Fibroblast of villous mesenchyme (primary cell): ENCODE measurements around the gene RPS24. TPM values are rescaled to one million over a fixed set of nuclear protein-coding genes. Genes with fewer than 3 reads are reported as not detected.

ENCODE experiments used
- DNase-seq: peaks from one replicate; pipeline ENCODE4 v3.0.0-alpha.2; 2010; ENCODE audit warnings: low read depth
- H3K4me3 ChIP-seq: 2 replicates; pipeline ENCODE4 v1.5.1; 2011; ENCODE audit warnings: low read depth, mild to moderate bottlenecking, low read length
- total RNA-seq: library from RNA; depleted of rRNA; stranded (reverse); fragments of >200 nt; gene quantifications from 2 replicates; pipeline ENCODE4 v1.2.3, GENCODE V29; 2012
- TF ChIP-seq, protein P1 (sequence below): IDR thresholded peaks from 2 replicates; pipeline ENCODE4 v1.5.1; 2012; ENCODE audit warnings: low read depth, mild to moderate bottlenecking, low read length; ENCODE audit not compliant: insufficient read depth

Gene RPS24
- total RNA-seq, 1 donor: 1,478 TPM

DNA sequence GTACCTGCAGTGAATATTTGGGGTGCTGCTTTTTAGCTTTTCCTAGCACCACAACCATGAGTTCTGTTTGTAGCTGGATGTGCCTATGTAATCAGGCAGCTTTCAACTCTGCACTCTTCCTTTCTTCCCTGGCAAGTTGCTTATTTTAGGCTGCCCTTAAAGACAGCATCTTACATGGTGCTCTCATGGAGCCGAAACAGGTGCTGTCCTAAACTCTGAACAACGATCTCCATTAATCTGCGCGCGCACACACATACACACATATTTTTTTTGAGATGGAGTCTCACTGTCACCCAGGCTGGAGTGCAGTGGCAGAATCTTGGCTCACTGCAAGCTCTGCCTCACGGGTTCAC lies 9.1 kb downstream of the RPS24 start:
- DNase-seq: no peak
- no peak overlapping the region for H3K4me3 ChIP-seq
- TF ChIP-seq, protein P1, sequence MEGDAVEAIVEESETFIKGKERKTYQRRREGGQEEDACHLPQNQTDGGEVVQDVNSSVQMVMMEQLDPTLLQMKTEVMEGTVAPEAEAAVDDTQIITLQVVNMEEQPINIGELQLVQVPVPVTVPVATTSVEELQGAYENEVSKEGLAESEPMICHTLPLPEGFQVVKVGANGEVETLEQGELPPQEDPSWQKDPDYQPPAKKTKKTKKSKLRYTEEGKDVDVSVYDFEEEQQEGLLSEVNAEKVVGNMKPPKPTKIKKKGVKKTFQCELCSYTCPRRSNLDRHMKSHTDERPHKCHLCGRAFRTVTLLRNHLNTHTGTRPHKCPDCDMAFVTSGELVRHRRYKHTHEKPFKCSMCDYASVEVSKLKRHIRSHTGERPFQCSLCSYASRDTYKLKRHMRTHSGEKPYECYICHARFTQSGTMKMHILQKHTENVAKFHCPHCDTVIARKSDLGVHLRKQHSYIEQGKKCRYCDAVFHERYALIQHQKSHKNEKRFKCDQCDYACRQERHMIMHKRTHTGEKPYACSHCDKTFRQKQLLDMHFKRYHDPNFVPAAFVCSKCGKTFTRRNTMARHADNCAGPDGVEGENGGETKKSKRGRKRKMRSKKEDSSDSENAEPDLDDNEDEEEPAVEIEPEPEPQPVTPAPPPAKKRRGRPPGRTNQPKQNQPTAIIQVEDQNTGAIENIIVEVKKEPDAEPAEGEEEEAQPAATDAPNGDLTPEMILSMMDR: no peak

DNA sequence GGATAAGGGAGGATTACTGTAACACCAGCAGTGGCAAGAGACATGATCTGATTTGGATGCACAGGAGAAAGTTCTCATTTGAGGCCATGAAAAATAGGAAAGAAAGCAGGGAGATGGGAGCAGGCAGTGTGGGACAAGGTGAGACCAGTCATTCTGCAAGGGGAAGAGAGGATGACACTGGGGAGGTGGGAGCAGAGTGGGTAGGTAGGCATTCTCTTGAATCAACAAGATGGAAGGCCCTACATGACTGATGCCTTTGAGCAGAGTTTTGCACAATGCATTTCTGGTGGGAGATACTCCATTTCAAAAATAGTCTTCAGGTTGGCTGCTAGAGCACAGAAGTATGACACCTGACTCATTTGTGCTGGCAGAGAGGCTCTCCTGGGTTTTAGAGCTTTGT lies 10.5 kb downstream of the RPS24 start:
- TF ChIP-seq, protein P1: no peak
- H3K4me3 ChIP-seq: no peak overlapping the region
- no peak for DNase-seq

DNA sequence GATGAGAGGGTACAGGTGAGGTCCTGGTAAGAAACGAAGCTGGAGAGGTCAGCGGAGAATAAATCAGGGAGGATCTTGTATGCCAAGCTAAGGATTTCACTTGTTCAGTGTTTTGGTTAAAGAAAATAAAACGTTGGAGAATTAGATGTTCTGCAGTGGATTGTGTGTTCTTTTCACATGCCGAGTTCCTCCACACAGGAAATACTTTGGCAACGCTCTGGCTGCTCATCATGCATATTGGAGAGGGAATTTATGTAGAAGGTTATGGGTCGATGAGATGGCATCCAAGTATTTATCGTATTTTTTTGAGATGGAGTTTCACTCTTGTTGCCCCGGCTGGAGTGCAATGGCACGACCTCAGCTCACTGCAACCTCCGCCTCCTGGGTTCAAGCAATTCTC lies 11.0 kb downstream of the RPS24 start:
- TF ChIP-seq, protein P1: no peak
- H3K4me3 ChIP-seq: no peak overlapping the region
- no peak for DNase-seq

DNA sequence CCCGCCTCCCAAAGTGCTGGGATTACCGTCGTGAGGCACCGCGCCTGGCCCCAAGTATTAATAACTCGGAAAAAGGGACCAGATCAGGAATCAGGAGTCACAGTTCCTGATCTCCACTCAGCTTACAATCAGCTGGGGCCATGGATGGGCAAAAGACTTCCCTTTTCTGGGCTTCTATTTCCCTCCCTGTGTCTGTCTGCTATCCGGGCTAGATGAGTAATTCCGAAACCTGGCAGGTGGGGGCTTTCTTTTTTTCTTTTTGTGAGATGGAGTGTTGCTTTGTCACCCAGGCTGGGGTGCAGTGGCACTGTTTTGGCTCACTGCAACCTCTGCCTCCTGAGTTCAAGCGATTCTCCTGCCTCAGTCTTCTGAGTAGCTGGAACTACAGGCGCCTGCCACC lies 11.6 kb downstream of the RPS24 start:
- DNase-seq: no peak
- no peak overlapping the region for H3K4me3 ChIP-seq
- TF ChIP-seq, protein P1: no peak

DNA sequence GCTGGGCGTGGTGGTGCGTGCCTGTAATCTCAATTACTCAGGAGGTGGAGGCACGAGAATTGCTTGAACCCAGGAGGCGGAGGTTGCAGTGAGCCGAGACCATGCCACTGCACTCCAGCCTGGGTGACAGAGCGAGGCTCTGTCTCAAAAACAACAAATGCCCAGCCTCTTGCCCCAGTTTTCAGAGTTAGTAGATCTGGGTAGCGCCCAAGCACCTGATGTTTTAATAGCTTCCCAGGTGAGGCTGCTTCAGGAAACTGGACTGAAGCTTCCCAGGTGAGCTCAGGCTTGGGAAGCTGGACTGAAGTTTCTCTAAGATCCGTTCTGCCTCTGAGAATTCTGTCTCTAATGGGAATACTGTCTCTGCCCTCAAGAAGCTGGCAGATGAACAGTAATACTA lies 12.2 kb downstream of the RPS24 start:
- DNase-seq: no peak
- TF ChIP-seq, protein P1: no peak
- H3K4me3 ChIP-seq: no peak overlapping the region

DNA sequence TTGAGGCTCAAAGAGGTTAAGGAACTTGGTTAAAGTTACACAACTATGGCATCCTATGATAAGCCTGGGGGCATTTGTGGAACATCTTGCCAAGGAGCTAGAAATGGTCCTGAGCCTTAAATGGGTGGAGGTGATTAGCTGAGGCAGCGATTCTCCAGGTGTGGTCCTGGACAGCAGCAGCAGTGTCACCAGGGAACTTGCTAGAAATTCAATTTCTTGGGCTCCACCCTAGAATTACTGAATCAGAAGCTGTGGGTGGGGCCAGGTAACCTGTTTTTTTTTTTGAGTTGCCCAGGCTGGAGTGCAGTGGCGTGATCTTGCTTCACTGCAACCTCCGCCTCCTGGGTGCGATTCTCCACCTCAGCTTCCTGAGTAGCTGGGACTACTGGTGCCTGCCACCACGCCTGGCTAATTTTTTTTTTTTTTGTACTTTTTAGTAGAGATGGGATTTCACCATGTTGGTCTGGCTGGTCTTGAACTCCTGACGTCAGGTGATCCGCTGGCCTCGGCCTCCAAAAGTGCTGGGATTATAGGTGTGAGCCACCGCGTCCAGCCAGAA lies 13.1 kb downstream of the RPS24 start:
- H3K4me3 ChIP-seq: no peak overlapping the region
- no peak for DNase-seq
- TF ChIP-seq, protein P1: no peak

DNA sequence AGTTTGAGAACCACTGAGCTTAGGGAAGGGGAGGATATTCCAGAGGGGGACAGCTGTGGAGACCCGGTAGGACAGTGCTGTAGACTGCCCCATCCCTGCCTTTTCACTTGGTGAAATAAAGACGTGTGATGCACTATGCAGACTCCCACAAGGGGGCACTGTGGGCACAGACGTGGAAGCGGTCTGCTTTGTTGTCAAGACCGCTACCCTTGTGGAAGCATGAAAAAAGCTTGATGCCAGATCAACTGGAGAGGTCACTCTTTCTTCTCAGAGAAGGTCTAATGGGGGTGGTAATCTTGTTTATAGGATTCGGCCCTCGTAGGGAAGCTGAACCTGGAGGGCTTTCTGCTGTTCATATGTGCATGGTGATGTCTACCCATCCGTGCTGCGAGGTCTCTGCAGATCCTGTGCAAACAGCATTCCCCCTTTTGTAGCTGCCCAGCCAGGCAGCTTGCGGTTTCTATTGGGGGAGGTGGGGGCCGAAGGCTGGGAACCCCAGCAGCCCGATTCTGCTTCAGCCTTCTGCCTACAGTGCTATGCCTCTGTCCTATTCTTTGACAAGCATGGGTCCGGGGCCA lies 13.7 kb downstream of the RPS24 start:
- TF ChIP-seq, protein P1: peak; percentile 93
- H3K4me3 ChIP-seq: no peak overlapping the region
- DNase-seq: peak; percentile 84
